ENCODE measurements around the gene MAPKAPK3. TPM values are rescaled to one million over a fixed set of nuclear protein-coding genes. Genes with fewer than 3 reads are reported as not detected.

The MAPKAPK3 gene
- total RNA-seq, 1 donor from 2014 or later: 359 TPM

DNA sequence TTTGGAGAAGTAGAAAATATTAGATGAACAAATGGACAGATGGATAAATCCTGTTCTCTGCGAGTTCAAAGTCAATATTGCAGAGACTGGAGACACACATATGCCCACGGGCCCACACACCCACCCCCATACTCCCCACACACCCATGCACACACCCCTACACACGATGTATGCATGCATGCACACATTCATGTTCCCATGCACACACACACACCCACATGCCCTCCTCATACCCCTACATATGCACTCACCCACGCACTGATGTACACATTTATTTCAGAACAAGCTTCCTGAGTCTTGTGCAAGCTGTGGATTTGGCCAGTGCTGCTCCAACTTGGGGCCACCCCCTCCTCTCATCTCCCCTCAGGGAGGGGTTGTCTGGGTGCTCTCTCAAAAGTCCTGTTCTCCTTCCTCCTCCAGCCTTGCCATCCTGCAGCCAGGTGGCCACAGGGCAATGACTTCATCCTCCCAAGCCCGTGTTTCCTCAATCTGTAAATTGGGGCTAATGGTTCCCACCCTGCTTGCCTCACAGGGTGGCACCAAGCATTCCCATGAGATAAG is 16.4 kb downstream of the MAPKAPK3 start:
- H3K9me3 ChIP-seq (replicated peaks): no peaks in the 10 kb centered on the region
- no peak for DNase-seq
- no peaks in the 10 kb centered on the region for H3K36me3 ChIP-seq
- H3K4me3 ChIP-seq: no peak overlapping the region
- peaks cover 91% of the 10 kb centered on the region for H3K4me1 ChIP-seq
- peak overlapping the region; percentile 98 for H3K27ac ChIP-seq (replicated peaks)
- intact Hi-C loops (cut with micrococcal nuclease): no loop called here
- H3K27me3 ChIP-seq (ENCODE audit: low read depth): no peaks in the 10 kb centered on the region
- TF ChIP-seq, protein P1, sequence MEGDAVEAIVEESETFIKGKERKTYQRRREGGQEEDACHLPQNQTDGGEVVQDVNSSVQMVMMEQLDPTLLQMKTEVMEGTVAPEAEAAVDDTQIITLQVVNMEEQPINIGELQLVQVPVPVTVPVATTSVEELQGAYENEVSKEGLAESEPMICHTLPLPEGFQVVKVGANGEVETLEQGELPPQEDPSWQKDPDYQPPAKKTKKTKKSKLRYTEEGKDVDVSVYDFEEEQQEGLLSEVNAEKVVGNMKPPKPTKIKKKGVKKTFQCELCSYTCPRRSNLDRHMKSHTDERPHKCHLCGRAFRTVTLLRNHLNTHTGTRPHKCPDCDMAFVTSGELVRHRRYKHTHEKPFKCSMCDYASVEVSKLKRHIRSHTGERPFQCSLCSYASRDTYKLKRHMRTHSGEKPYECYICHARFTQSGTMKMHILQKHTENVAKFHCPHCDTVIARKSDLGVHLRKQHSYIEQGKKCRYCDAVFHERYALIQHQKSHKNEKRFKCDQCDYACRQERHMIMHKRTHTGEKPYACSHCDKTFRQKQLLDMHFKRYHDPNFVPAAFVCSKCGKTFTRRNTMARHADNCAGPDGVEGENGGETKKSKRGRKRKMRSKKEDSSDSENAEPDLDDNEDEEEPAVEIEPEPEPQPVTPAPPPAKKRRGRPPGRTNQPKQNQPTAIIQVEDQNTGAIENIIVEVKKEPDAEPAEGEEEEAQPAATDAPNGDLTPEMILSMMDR (IDR thresholded peaks at IDR 0.05; ENCODE audit: borderline replicate concordance): no peak

DNA sequence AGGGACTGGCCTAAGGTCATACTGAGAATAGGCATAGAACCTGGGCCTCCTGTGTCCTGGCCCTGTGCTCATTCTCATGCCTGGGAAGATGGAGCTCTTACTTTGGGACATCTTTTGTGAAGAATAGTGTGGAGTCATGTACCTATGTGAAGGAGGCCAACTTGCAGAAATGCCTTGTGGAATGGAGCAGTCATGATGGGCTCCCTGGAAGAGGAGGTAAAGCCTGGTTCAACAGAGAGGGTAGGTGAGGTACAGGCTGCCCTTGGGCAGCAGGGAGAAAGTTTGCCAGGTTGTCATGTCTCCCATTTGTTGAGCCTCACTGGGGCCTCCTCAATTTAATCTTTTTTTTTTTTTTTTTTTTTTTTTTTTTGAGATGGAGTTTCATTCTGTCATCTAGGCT is 18.1 kb downstream of the MAPKAPK3 start:
- TF ChIP-seq, protein P1 (IDR thresholded peaks at IDR 0.05; ENCODE audit: borderline replicate concordance): no peak
- Histone ChIP-seq H3K27me3 (ENCODE audit: low read depth) (no peaks in the 10 kb centered on the region), H3K9me3 (replicated peaks) (no peaks in the 10 kb centered on the region), H3K4me3 (no peak overlapping the region), H3K4me1 (peaks cover 91% of the 10 kb centered on the region), H3K27ac (replicated peaks) (peak overlapping the region; percentile 8), H3K36me3 (peaks cover 1% of the 10 kb centered on the region)
- intact Hi-C loops (cut with micrococcal nuclease): no loop called here
- no peak for DNase-seq

DNA sequence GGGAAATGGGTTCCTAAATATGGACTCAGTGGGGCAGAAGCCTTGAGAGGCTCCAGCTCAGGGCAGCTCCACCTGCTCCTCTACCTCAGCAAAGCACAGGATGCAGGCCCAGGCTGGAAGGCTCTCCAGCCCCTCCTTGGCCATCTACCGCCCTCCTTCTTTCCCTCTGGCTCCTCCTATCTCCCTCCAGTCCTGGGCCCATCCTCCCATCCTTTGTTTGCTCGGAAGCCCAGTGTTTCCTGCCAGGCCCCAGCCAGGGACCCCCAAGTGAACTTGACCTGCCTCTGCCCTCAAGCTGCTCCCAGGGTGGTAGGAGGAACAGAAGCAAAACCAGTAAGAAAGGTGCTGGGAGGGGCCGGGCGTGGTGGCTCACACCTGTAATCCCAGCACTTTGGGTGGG is 20.1 kb downstream of the MAPKAPK3 start:
- Histone ChIP-seq H3K9me3 (replicated peaks) (no peaks in the 10 kb centered on the region), H3K27me3 (ENCODE audit: low read depth) (no peaks in the 10 kb centered on the region), H3K4me3 (no peak overlapping the region), H3K36me3 (peaks cover 21% of the 10 kb centered on the region), H3K4me1 (peaks cover 87% of the 10 kb centered on the region), H3K27ac (replicated peaks) (peak overlapping the region; percentile 75)
- TF ChIP-seq, protein P1 (IDR thresholded peaks at IDR 0.05; ENCODE audit: borderline replicate concordance): no peak
- no peak for DNase-seq
- intact Hi-C loops (cut with micrococcal nuclease): no loop called here

DNA sequence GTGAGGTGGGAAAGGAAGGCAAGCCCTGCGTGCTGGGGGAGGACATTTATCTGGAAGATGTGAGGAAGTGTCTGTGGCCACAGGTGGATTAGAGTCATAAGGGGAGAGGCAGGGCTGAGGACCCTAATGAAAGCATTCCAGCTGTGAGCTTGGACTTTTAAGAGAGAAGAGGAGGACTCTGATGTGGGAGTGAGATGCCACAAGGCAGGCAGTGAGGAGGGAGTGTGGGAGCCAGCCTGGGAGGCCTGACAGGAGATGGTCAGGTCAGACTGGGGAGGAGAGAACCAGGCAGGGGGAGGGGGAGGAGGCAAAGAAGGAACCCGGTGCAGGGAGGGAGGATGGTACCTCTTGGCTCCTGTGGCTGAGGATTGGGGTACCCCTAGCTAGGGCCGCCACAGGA is 21.0 kb downstream of the MAPKAPK3 start:
- Histone ChIP-seq H3K4me1 (peaks cover 85% of the 10 kb centered on the region), H3K4me3 (no peak overlapping the region), H3K9me3 (replicated peaks) (no peaks in the 10 kb centered on the region), H3K27me3 (ENCODE audit: low read depth) (no peaks in the 10 kb centered on the region), H3K27ac (replicated peaks) (peak overlapping the region; percentile 75), H3K36me3 (peaks cover 30% of the 10 kb centered on the region)
- TF ChIP-seq, protein P1 (IDR thresholded peaks at IDR 0.05; ENCODE audit: borderline replicate concordance): no peak
- intact Hi-C loops (cut with micrococcal nuclease): no loop called here
- DNase-seq: no peak

DNA sequence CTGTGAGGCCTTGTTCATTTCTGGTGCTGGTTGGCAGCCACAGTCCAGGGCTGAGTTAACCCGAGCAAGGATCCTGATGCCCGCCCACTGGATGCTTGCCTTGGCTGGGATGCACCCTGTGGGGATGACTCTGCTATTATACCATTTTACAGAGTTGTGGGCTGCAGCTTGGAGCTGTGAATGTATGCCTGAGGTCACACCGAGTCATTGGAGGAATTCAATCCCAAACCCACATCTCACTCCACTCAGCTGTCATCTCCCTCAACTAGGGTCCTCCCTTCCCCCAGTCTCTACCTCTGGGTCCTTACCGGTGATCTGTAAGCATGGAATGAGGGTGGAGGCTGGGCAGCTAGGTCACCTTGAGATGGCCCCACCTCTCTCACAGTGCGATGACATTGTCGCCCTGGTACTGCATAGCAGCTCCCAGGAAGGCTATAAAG is 22.1 kb downstream of the MAPKAPK3 start:
- H3K27ac ChIP-seq (replicated peaks): peak overlapping the region; percentile 75
- H3K4me1 ChIP-seq: peaks cover 85% of the 10 kb centered on the region
- no peaks in the 10 kb centered on the region for H3K27me3 ChIP-seq (ENCODE audit: low read depth)
- H3K9me3 ChIP-seq (replicated peaks): no peaks in the 10 kb centered on the region
- peaks cover 41% of the 10 kb centered on the region for H3K36me3 ChIP-seq
- intact Hi-C loops (cut with micrococcal nuclease): no loop called here
- TF ChIP-seq, protein P1 (IDR thresholded peaks at IDR 0.05; ENCODE audit: borderline replicate concordance): no peak
- DNase-seq: no peak
- no peak overlapping the region for H3K4me3 ChIP-seq

Measured in left ventricle myocardium inferior (tissue), 1 donor.